ENCODE measurements around the gene TIGD2. TPM values are rescaled to one million over a fixed set of nuclear protein-coding genes. Genes with fewer than 3 reads are reported as not detected.

TIGD2 gene
- total RNA-seq, 4 donors from 2014 or later, result 1.1 to 7.5 (median 6.6) TPM

- no peak for DNase-seq
- Histone ChIP-seq H3K27ac (no peak overlapping the region), H3K27me3 (no peaks in the 10 kb centered on the region), H3K4me1 (no peaks in the 10 kb centered on the region), H3K36me3 (no peaks in the 10 kb centered on the region), H3K9me3 (no peaks in the 10 kb centered on the region), H3K4me3 (no peak overlapping the region)
- WGBS, 2 donors (ENCODE audit: low coverage in 1 of 2), result 26 to 70% methylated on average over 2 to 4 of the region's 4 CpGs
- in situ Hi-C loops (cut with MboI; ENCODE audit: low pct_ligation_motif_present in 1 of 4, low pct_unique_long_range_greater_than_20kb in 1 of 4, low sequenced_read_pairs in 3 of 4), result loop anchor here in 1 of 4 donors (25.0 kb wide), 1 partner anchor 749 kb away; no protein-coding TSS in a partner anchor
- TF ChIP-seq POLR2AphosphoS5 (IDR thresholded peaks at IDR 0.05) (no peak), CTCF (IDR thresholded peaks at IDR 0.05) (no peak), EP300 (IDR thresholded peaks at IDR 0.05; ENCODE audit: low read depth) (no peak), POLR2A (IDR thresholded peaks at IDR 0.05) (no peak)
- intact Hi-C loops (cut with DNase I; ENCODE audit: low total_unique reads), result no loop called here
These were observed 51.7 kb downstream of the TIGD2 start for GRCh38 chr4:89162987-89163386.

DNA sequence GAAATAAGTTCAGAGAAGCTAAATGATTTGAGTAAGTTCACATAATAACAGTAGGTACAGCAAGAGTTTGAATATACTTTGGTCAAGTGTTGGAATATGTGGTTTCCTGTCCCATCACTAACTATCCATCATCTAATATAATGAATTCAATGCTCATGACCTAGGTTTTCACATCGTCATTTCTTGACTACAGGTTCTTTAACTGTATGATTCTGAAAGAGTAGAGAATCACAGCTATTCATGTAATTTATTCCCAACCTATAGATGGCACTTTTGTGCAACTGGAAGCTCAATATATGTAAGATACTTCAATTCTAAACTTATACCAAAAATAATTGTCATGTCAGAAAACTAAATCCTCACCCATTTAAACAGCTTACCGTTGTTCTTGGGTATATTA lies 53.1 kb downstream of the TIGD2 start:
- H3K36me3 ChIP-seq, result no peaks in the 10 kb centered on the region
- H3K9me3 ChIP-seq, result no peaks in the 10 kb centered on the region
- 21 to 32% methylated on average over 2 of the region's 2 CpGs for WGBS, 2 donors (ENCODE audit: low coverage in 1 of 2)
- DNase-seq, result no peak
- intact Hi-C loops (cut with DNase I; ENCODE audit: low total_unique reads) (no loop called here), in situ Hi-C loops (cut with MboI; ENCODE audit: low pct_ligation_motif_present in 1 of 4, low pct_unique_long_range_greater_than_20kb in 1 of 4, low sequenced_read_pairs in 3 of 4) (loop anchor here in 1 of 4 donors (25.0 kb wide), 1 partner anchor 748 kb away; no protein-coding TSS in a partner anchor)
- H3K27me3 ChIP-seq, result no peaks in the 10 kb centered on the region
- no peak overlapping the region for H3K4me3 ChIP-seq
- TF ChIP-seq EP300 (IDR thresholded peaks at IDR 0.05; ENCODE audit: low read depth) (no peak), POLR2A (IDR thresholded peaks at IDR 0.05) (no peak), CTCF (IDR thresholded peaks at IDR 0.05) (no peak), POLR2AphosphoS5 (IDR thresholded peaks at IDR 0.05) (no peak)
- no peaks in the 10 kb centered on the region for H3K4me1 ChIP-seq
- no peak overlapping the region for H3K27ac ChIP-seq

Small RNA genes within 50 kb of the gene (small RNA-seq; reads per million reads assigned to genes)
- 0 reads per million in 4 donors for gene RNU6-907P

Other genes with a start within 250 kb of the TIGD2 start
- gene FAM13A, start 54.3 kb upstream of the TIGD2 start, total RNA-seq, result 10 to 100 TPM; 57.6 to 88.6 (median 67.6) TPM
- gene GPRIN3, start 196.3 kb downstream of the TIGD2 start, total RNA-seq, result 10 to 100 TPM; 10.1 to 21.4 (median 12.8) TPM

Data from transverse colon (tissue), 4 donors.